OCI-LY3 (cell line): ENCODE measurements around the gene TBC1D16.

Experiments used
- H2AFZ ChIP-seq: fragments of 200-600, 300-600 bp; shearing (Covaris generic); 2 replicates; pipeline ENCODE4 v1.6.0; 2014; ENCODE audit warnings: antibody characterized with exemption, low read depth, low read length
- H3K27ac ChIP-seq: fragments of 200-600, 300-600 bp; sonication (generic); 2 replicates; pipeline ENCODE4 v1.5.1; 2014; ENCODE audit warnings: mild to moderate bottlenecking, low read length, moderate library complexity, mixed read lengths
- H3K27me3 ChIP-seq: fragments of 200-600, 300-600 bp; sonication (generic); 2 replicates; pipeline ENCODE4 v1.6.1; 2014; ENCODE audit warnings: low read depth, low read length, mixed read lengths
- H3K36me3 ChIP-seq: fragments of 200-600, 300-600 bp; sonication (generic); replicated peaks from 2 replicates; pipeline ENCODE3; 2014; ENCODE audit warnings: low read depth, low read length, mixed read lengths
- H3K4me1 ChIP-seq: fragments of 300-600, 200-600 bp; sonication (generic); 2 replicates; pipeline ENCODE4 v1.6.1; 2014; ENCODE audit warnings: low read length, mixed read lengths
- H3K4me2 ChIP-seq: fragments of 200-600, 300-600 bp; sonication (generic); 2 replicates; pipeline ENCODE4 v1.6.1; 2014; ENCODE audit warnings: low read length, mixed read lengths
- H3K4me3 ChIP-seq: fragments of 300-600, 200-600 bp; sonication (generic); 2 replicates; pipeline ENCODE4 v1.5.1; 2014; ENCODE audit warnings: antibody characterized with exemption, mild to moderate bottlenecking, low read length, moderate library complexity
- H3K79me2 ChIP-seq: fragments of 300-600, 200-600 bp; shearing (Covaris generic); 2 replicates; pipeline ENCODE4 v1.6.1; 2014; ENCODE audit warnings: mild to moderate bottlenecking, low read length, mixed read lengths
- H3K9ac ChIP-seq: fragments of 300-600, 200-600 bp; shearing (Covaris generic); 2 replicates; pipeline ENCODE4 v1.6.0; 2014; ENCODE audit warnings: mild to moderate bottlenecking, low read length, moderate library complexity
- H3K9me3 ChIP-seq: fragments of 200-600, 300-600 bp; shearing (Covaris generic); 2 replicates; pipeline ENCODE4 v1.6.1; 2014; ENCODE audit warnings: low read length, mixed read lengths; ENCODE audit not compliant: insufficient read depth
- H4K20me1 ChIP-seq: fragments of 200-600, 300-600 bp; sonication (generic); 2 replicates; pipeline ENCODE4 v1.6.1; 2016; ENCODE audit warnings: low read length, mixed read lengths; ENCODE audit not compliant: insufficient read depth
- CTCF ChIP-seq: fragments of 200-600, 300-600 bp; sonication (generic); IDR thresholded peaks from 2 replicates; pipeline ENCODE4 v1.5.1; 2014; ENCODE audit warnings: antibody characterized with exemption, low read length, low read depth
- EZH2phosphoT487 ChIP-seq: fragments of 200-600 bp; shearing (Covaris generic); IDR thresholded peaks from 2 replicates; pipeline ENCODE4 v1.6.1; 2018; ENCODE audit warnings: antibody characterized with exemption, mixed run types, low read depth

The TBC1D16 gene

GRCh38 chr17:79946352-79947231 is 89.1 kb downstream of the TBC1D16 start:
- no peak for TF ChIP-seq EZH2phosphoT487
- no peak for TF ChIP-seq CTCF
- Histone ChIP-seq H4K20me1 (no peaks in the 10 kb centered on the region), H3K9ac (no peak overlapping the region), H3K9me3 (no peaks in the 10 kb centered on the region), H3K4me2 (no peak overlapping the region), H3K36me3 (no peaks in the 10 kb centered on the region), H3K27me3 (no peaks in the 10 kb centered on the region), H3K4me1 (no peaks in the 10 kb centered on the region), H3K27ac (no peak overlapping the region), H3K79me2 (no peaks in the 10 kb centered on the region), H3K4me3 (no peak overlapping the region), H2AFZ (no peak overlapping the region)

GRCh38 chr17:79945591-79946255 is 89.9 kb downstream of the TBC1D16 start:
- TF ChIP-seq CTCF, result no peak
- no peak overlapping the region for H3K4me2 ChIP-seq
- H3K9me3 ChIP-seq, result no peaks in the 10 kb centered on the region
- no peaks in the 10 kb centered on the region for H3K27me3 ChIP-seq
- no peaks in the 10 kb centered on the region for H3K79me2 ChIP-seq
- no peaks in the 10 kb centered on the region for H3K4me1 ChIP-seq
- H3K4me3 ChIP-seq, result no peak overlapping the region
- H3K27ac ChIP-seq, result no peak overlapping the region
- H3K9ac ChIP-seq, result no peak overlapping the region
- no peak overlapping the region for H2AFZ ChIP-seq
- H3K36me3 ChIP-seq, result no peaks in the 10 kb centered on the region
- no peaks in the 10 kb centered on the region for H4K20me1 ChIP-seq

- no peaks in the 10 kb centered on the region for H3K36me3 ChIP-seq
- no peaks in the 10 kb centered on the region for H3K9me3 ChIP-seq
- no peak overlapping the region for H3K4me2 ChIP-seq
- no peaks in the 10 kb centered on the region for H4K20me1 ChIP-seq
- H3K79me2 ChIP-seq, result no peaks in the 10 kb centered on the region
- H3K4me1 ChIP-seq, result no peaks in the 10 kb centered on the region
- TF ChIP-seq EZH2phosphoT487 (no peak), CTCF (no peak)
- H2AFZ ChIP-seq, result no peak overlapping the region
- H3K27ac ChIP-seq, result no peak overlapping the region
- no peak overlapping the region for H3K9ac ChIP-seq
- no peak overlapping the region for H3K4me3 ChIP-seq
- H3K27me3 ChIP-seq, result no peaks in the 10 kb centered on the region
Measured at GRCh38 chr17:79944821-79945391, 90.8 kb downstream of the TBC1D16 start.

GRCh38 chr17:79944251-79944812 is 91.3 kb downstream of the TBC1D16 start:
- Histone ChIP-seq H3K27ac (no peak overlapping the region), H2AFZ (no peak overlapping the region), H3K9ac (no peak overlapping the region), H3K27me3 (no peaks in the 10 kb centered on the region), H4K20me1 (no peaks in the 10 kb centered on the region), H3K79me2 (no peaks in the 10 kb centered on the region), H3K36me3 (no peaks in the 10 kb centered on the region), H3K9me3 (no peaks in the 10 kb centered on the region), H3K4me2 (no peak overlapping the region), H3K4me3 (no peak overlapping the region), H3K4me1 (no peaks in the 10 kb centered on the region)
- no peak for TF ChIP-seq EZH2phosphoT487
- TF ChIP-seq CTCF, result no peak
